Effector memory CD8-positive, alpha-beta T cell (primary cell): ENCODE data around the gene ARPP21.

ENCODE experiments used
- ATAC-seq: fragments of 150-1000 bp; cut with Tn5 transposase; replicated peaks from 2 replicates; pipeline ENCODE4 v1.10.0; 2021; ENCODE audit warnings: mild to moderate bottlenecking, moderate library complexity
- DNase-seq, 3 experiments: peaks; one replicate each; pipeline ENCODE4 v3.0.0; 2021
- H3K27ac Mint-ChIP-seq, 2 donors: one replicate each; pipeline ENCODE4 v1.8.0; 2022; ENCODE audit warnings: mild to moderate bottlenecking in 2 of 2, mixed read lengths in 2 of 2, moderate library complexity in 2 of 2
- H3K27me3 Mint-ChIP-seq, 2 donors: one replicate each; pipeline ENCODE4 v1.8.0; 2022; ENCODE audit warnings: mixed read lengths in 2 of 2
- H3K36me3 Mint-ChIP-seq: one replicate; pipeline ENCODE4 v1.8.0; 2022; ENCODE audit warnings: mild to moderate bottlenecking, moderate library complexity, mixed read lengths; ENCODE audit not compliant: insufficient read depth
- H3K4me1 Mint-ChIP-seq, 2 donors: one replicate each; pipeline ENCODE4 v1.8.0; 2022; ENCODE audit warnings: low read depth in 2 of 2, mixed read lengths in 2 of 2
- H3K4me3 Mint-ChIP-seq, 2 donors: one replicate each; pipeline ENCODE4 v1.8.0; 2022; ENCODE audit warnings: mild to moderate bottlenecking in 2 of 2, mixed read lengths in 2 of 2, moderate library complexity in 2 of 2
- H3K9me3 Mint-ChIP-seq, 2 donors: one replicate each; pipeline ENCODE4 v1.8.0; 2022; ENCODE audit warnings: mixed read lengths in 2 of 2

Gene ARPP21

GRCh38 chr3:35633332-35634124 lies 5.8 kb upstream of the ARPP21 start:
- no peaks in the 10 kb centered on the region for H3K4me1 Mint-ChIP-seq
- no peak overlapping the region for H3K27ac Mint-ChIP-seq
- ATAC-seq, result no peak
- H3K27me3 Mint-ChIP-seq, result peaks cover 2 to 3% of the 10 kb centered on the region in 2 donors
- DNase-seq, result no peak
- no peaks in the 10 kb centered on the region for H3K36me3 Mint-ChIP-seq
- peaks cover 0 to 7% of the 10 kb centered on the region in 2 donors for H3K9me3 Mint-ChIP-seq
- no peak overlapping the region for H3K4me3 Mint-ChIP-seq

GRCh38 chr3:35635407-35635806 lies 3.9 kb upstream of the ARPP21 start:
- no peak for DNase-seq
- Mint-ChIP-seq H3K36me3 (no peaks in the 10 kb centered on the region), H3K4me3 (no peak overlapping the region), H3K27ac (no peak overlapping the region), H3K4me1 (peaks cover 0 to 1% of the 10 kb centered on the region in 2 donors), H3K9me3 (peaks cover 0 to 7% of the 10 kb centered on the region in 2 donors), H3K27me3 (peaks cover 16 to 22% of the 10 kb centered on the region in 2 donors)
- no peak for ATAC-seq

GRCh38 chr3:35635926-35636683 lies 3.2 kb upstream of the ARPP21 start:
- H3K9me3 Mint-ChIP-seq, result peaks cover 0 to 7% of the 10 kb centered on the region in 2 donors
- H3K27ac Mint-ChIP-seq, result no peak overlapping the region
- no peaks in the 10 kb centered on the region for H3K36me3 Mint-ChIP-seq
- ATAC-seq (no peak), DNase-seq (no peak)
- no peak overlapping the region for H3K4me3 Mint-ChIP-seq
- peaks cover 0 to 1% of the 10 kb centered on the region in 2 donors for H3K4me1 Mint-ChIP-seq
- H3K27me3 Mint-ChIP-seq, result peaks cover 18 to 25% of the 10 kb centered on the region in 2 donors

- no peak overlapping the region for H3K27ac Mint-ChIP-seq
- no peak for DNase-seq
- peaks cover 0 to 1% of the 10 kb centered on the region in 2 donors for H3K4me1 Mint-ChIP-seq
- no peak for ATAC-seq
- H3K36me3 Mint-ChIP-seq, result no peaks in the 10 kb centered on the region
- no peak overlapping the region for H3K4me3 Mint-ChIP-seq
- H3K27me3 Mint-ChIP-seq, result peaks cover 18 to 25% of the 10 kb centered on the region in 2 donors
- H3K9me3 Mint-ChIP-seq, result peaks cover 0 to 7% of the 10 kb centered on the region in 2 donors
Measured at GRCh38 chr3:35638251-35638979, 910 bp upstream of the ARPP21 start.

- ATAC-seq (no peak), DNase-seq (no peak)
- Mint-ChIP-seq H3K4me3 (no peak overlapping the region), H3K36me3 (no peaks in the 10 kb centered on the region), H3K27ac (no peak overlapping the region), H3K9me3 (peaks cover 0 to 7% of the 10 kb centered on the region in 2 donors), H3K27me3 (peaks cover 18 to 25% of the 10 kb centered on the region in 2 donors), H3K4me1 (peaks cover 0 to 1% of the 10 kb centered on the region in 2 donors)
Measured at GRCh38 chr3:35638980-35639253, 408 bp upstream of the ARPP21 start.

GRCh38 chr3:35640190-35641165 lies 1.2 kb downstream of the ARPP21 start:
- ATAC-seq (no peak), DNase-seq (no peak)
- Mint-ChIP-seq H3K9me3 (peaks cover 0 to 7% of the 10 kb centered on the region in 2 donors), H3K27ac (no peak overlapping the region), H3K27me3 (peaks cover 18 to 25% of the 10 kb centered on the region in 2 donors), H3K4me3 (no peak overlapping the region), H3K36me3 (no peaks in the 10 kb centered on the region), H3K4me1 (peaks cover 0 to 1% of the 10 kb centered on the region in 2 donors)

GRCh38 chr3:35641331-35641730 lies 2.0 kb downstream of the ARPP21 start:
- no peak overlapping the region for H3K4me3 Mint-ChIP-seq
- no peak for ATAC-seq

GRCh38 chr3:35641920-35642527 lies 2.7 kb downstream of the ARPP21 start:
- Mint-ChIP-seq H3K36me3 (no peaks in the 10 kb centered on the region), H3K4me1 (peaks cover 0 to 1% of the 10 kb centered on the region in 2 donors), H3K9me3 (peaks cover 0 to 1% of the 10 kb centered on the region in 2 donors), H3K4me3 (no peak overlapping the region), H3K27ac (no peak overlapping the region), H3K27me3 (peaks cover 18 to 25% of the 10 kb centered on the region in 2 donors)
- DNase-seq (no peak), ATAC-seq (no peak)

More at GRCh38 chr3:35641331-35641730, 2.0 kb downstream of the ARPP21 start:
- peaks cover 0 to 1% of the 10 kb centered on the region in 2 donors for H3K4me1 Mint-ChIP-seq
- DNase-seq, result no peak
- H3K27me3 Mint-ChIP-seq, result peaks cover 18 to 25% of the 10 kb centered on the region in 2 donors
- H3K36me3 Mint-ChIP-seq, result no peaks in the 10 kb centered on the region
- H3K9me3 Mint-ChIP-seq, result peaks cover 0 to 1% of the 10 kb centered on the region in 2 donors
- H3K27ac Mint-ChIP-seq, result no peak overlapping the region

- no peak overlapping the region for H3K4me3 Mint-ChIP-seq
Measured at GRCh38 chr3:35643495-35643894, 4.2 kb downstream of the ARPP21 start.

GRCh38 chr3:35644451-35644850 lies 5.1 kb downstream of the ARPP21 start:
- DNase-seq (no peak), ATAC-seq (no peak)
- H3K27ac Mint-ChIP-seq, result no peak overlapping the region
- no peaks in the 10 kb centered on the region for H3K9me3 Mint-ChIP-seq
- H3K4me3 Mint-ChIP-seq, result no peak overlapping the region
- H3K4me1 Mint-ChIP-seq, result peaks cover 0 to 1% of the 10 kb centered on the region in 2 donors
- peaks cover 12 to 13% of the 10 kb centered on the region in 2 donors for H3K27me3 Mint-ChIP-seq
- no peaks in the 10 kb centered on the region for H3K36me3 Mint-ChIP-seq

More at GRCh38 chr3:35643495-35643894, 4.2 kb downstream of the ARPP21 start:
- Mint-ChIP-seq H3K4me1 (peaks cover 0 to 1% of the 10 kb centered on the region in 2 donors), H3K9me3 (no peaks in the 10 kb centered on the region), H3K27me3 (peaks cover 16 to 23% of the 10 kb centered on the region in 2 donors), H3K27ac (no peak overlapping the region), H3K36me3 (no peaks in the 10 kb centered on the region)
- no peak for ATAC-seq
- DNase-seq, result no peak

- H3K4me3 Mint-ChIP-seq, result no peak overlapping the region
- no peak overlapping the region for H3K27ac Mint-ChIP-seq
- H3K27me3 Mint-ChIP-seq, result peaks cover 4 to 6% of the 10 kb centered on the region in 2 donors
- no peaks in the 10 kb centered on the region for H3K4me1 Mint-ChIP-seq
- ATAC-seq, result no peak
- no peaks in the 10 kb centered on the region for H3K9me3 Mint-ChIP-seq
- no peaks in the 10 kb centered on the region for H3K36me3 Mint-ChIP-seq
- no peak for DNase-seq
Measured at GRCh38 chr3:35645189-35645588, 5.9 kb downstream of the ARPP21 start.

GRCh38 chr3:35646081-35646480 lies 6.8 kb downstream of the ARPP21 start:
- no peaks in the 10 kb centered on the region for H3K27me3 Mint-ChIP-seq
- H3K4me3 Mint-ChIP-seq, result no peak overlapping the region
- ATAC-seq (no peak), DNase-seq (no peak)
- H3K4me1 Mint-ChIP-seq, result no peaks in the 10 kb centered on the region
- H3K27ac Mint-ChIP-seq, result no peak overlapping the region
- H3K36me3 Mint-ChIP-seq, result no peaks in the 10 kb centered on the region
- H3K9me3 Mint-ChIP-seq, result no peaks in the 10 kb centered on the region
